ENCODE measurements around the gene PDIA5.

- TF ChIP-seq CTCF (IDR thresholded peaks at IDR 0.05) (no peak), POLR2A (IDR thresholded peaks at IDR 0.05) (no peak)
Observed at GRCh38 chr3:123096731-123097130, 29.9 kb downstream of the PDIA5 start.

Measured in esophagus squamous epithelium (tissue), 4 donors.